Liver (tissue), 3 donors: ENCODE measurements around the gene SPRN.

Experiments
- ATF3 ChIP-seq: IDR thresholded peaks from 2 replicates; pipeline ENCODE4 v1.6.1; 2016; ENCODE audit warnings: antibody characterized with exemption
- CTCF ChIP-seq: fragments of 150-350 bp; IDR thresholded peaks from 2 replicates; pipeline ENCODE4 v1.5.1; 2017; ENCODE audit warnings: improper control_type of control experiment, low read depth, low read length; ENCODE audit not compliant: missing input control
- EGR1 ChIP-seq, 2 donors: IDR thresholded peaks; 2 replicates each; pipeline ENCODE4 v1.6.1; 2016 to 2018; ENCODE audit warnings: antibody characterized with exemption in 2 of 2, low read depth in 2 of 2
- RAD21 ChIP-seq, 2 donors: IDR thresholded peaks; 2 replicates each; pipeline ENCODE4 v1.6.1; 2016; ENCODE audit warnings: antibody characterized with exemption in 2 of 2, mild to moderate bottlenecking in 2 of 2
- REST ChIP-seq: IDR thresholded peaks from 2 replicates; pipeline ENCODE4 v1.6.1; 2016; ENCODE audit warnings: antibody characterized with exemption, mild to moderate bottlenecking
- ZBTB33 ChIP-seq: IDR thresholded peaks from 2 replicates; pipeline ENCODE4 v1.6.1; 2016; ENCODE audit warnings: antibody characterized with exemption
- donor health status: healthy.
- donor health status: healthy.

- TF ChIP-seq ZBTB33, result no peak
- TF ChIP-seq RAD21 (IDR thresholded peaks at IDR 0.05), result no peak
- TF ChIP-seq CTCF, result no peak
- no peak for TF ChIP-seq ATF3
- TF ChIP-seq REST, result no peak
- TF ChIP-seq EGR1 (IDR thresholded peaks at IDR 0.05; ENCODE audit: low read depth in 2 of 2), result no peak
Measured at GRCh38 chr10:133458710-133459453, 34.5 kb upstream of the SPRN start.
